NCI-H1092 (cell line): Measurements from ENCODE around the gene C2CD4B.

Source experiments
- DNase-seq: peaks from one replicate; lab custom pipeline; 2025; lab: John Stamatoyannopoulos, UW

The C2CD4B gene

GRCh38 chr15:62165104-62165792 is at the start of gene C2CD4B:
Gene C2CD4B, minus strand, starts transcription at chr15:62165285. Its CDS starts 301 bp downstream, at chr15:62164984.
- DNase-seq: peak; percentile 6

- no peak for DNase-seq
Measured at GRCh38 chr15:62212741-62213140, 47.7 kb upstream of the C2CD4B start.

- no peak for DNase-seq
Measured at GRCh38 chr15:62211348-62211747, 46.3 kb upstream of the C2CD4B start.

GRCh38 chr15:62209821-62210220 is 44.7 kb upstream of the C2CD4B start:
- DNase-seq: no peak

GRCh38 chr15:62209322-62209721 is 44.2 kb upstream of the C2CD4B start:
- no peak for DNase-seq

- no peak for DNase-seq
Measured at GRCh38 chr15:62208884-62209283, 43.8 kb upstream of the C2CD4B start.

GRCh38 chr15:62208367-62208766 is 43.3 kb upstream of the C2CD4B start:
- DNase-seq: no peak

- no peak for DNase-seq
Measured at GRCh38 chr15:62190675-62191074, 25.6 kb upstream of the C2CD4B start.

- DNase-seq: no peak
Measured at GRCh38 chr15:62190274-62190673, 25.2 kb upstream of the C2CD4B start.

GRCh38 chr15:62188744-62189143 is 23.7 kb upstream of the C2CD4B start:
- DNase-seq: no peak

- DNase-seq: no peak
Measured at GRCh38 chr15:62187910-62188309, 22.8 kb upstream of the C2CD4B start.

GRCh38 chr15:62187425-62187824 is 22.3 kb upstream of the C2CD4B start:
- DNase-seq: no peak

GRCh38 chr15:62186578-62186977 is 21.5 kb upstream of the C2CD4B start:
- no peak for DNase-seq

GRCh38 chr15:62183130-62183529 is 18.0 kb upstream of the C2CD4B start:
- DNase-seq: no peak

- no peak for DNase-seq
Measured at GRCh38 chr15:62173215-62173614, 8.1 kb upstream of the C2CD4B start.

- no peak for DNase-seq
Measured at GRCh38 chr15:62171882-62172281, 6.8 kb upstream of the C2CD4B start.

- DNase-seq: no peak
Measured at GRCh38 chr15:62165793-62166375, 799 bp upstream of the C2CD4B start.

GRCh38 chr15:62164396-62165103 is 535 bp downstream of the C2CD4B start:
- no peak for DNase-seq

GRCh38 chr15:62164014-62164395 is 1.1 kb downstream of the C2CD4B start:
- DNase-seq: no peak

GRCh38 chr15:62163397-62164013 is 1.6 kb downstream of the C2CD4B start:
- DNase-seq: no peak

GRCh38 chr15:62153228-62153627 is 11.9 kb downstream of the C2CD4B start:
- no peak for DNase-seq

GRCh38 chr15:62150445-62150844 is 14.6 kb downstream of the C2CD4B start:
- no peak for DNase-seq

GRCh38 chr15:62149729-62150128 is 15.4 kb downstream of the C2CD4B start:
- no peak for DNase-seq
